ENCODE data around the gene CYGB. TPM values are rescaled to one million over a fixed set of nuclear protein-coding genes. Genes with fewer than 3 reads are reported as not detected.
A peak's percentile ranks its signal among the peaks of the same experiment; 100 is the strongest.

CYGB gene
- total and polyA plus RNA-seq, 9 of the 15 experiments (the other 6 are each of a cell fraction or from before 2014, with no cell fraction given): 0.08 to 0.95 (median 0.18) TPM; not detected in 5

DNA sequence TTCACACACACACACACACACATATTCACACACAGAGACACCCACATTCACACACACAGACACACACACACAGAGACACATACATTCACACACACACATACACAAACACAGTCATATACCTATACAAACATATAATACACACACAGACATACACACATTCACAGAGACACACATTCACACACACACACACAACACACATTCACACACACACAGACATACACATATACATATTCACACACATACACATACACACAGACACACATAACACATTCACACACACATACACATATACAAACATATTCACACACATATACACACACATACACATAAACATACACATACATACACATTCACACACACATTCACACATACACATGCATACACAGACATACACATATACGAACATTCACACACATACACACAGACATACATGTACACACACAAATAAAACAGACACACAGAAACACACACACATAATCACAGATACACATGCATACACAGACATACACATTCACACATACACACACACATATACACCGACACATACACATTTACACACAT is 10.2 kb upstream of the CYGB start:
- H3K9ac ChIP-seq (ENCODE audit: insufficient read depth in 1 of 2, low read depth in 2 of 2, low read length in 2 of 2): no peak overlapping the region
- in situ Hi-C loops (cut with MboI): no loop called here
- H3K4me3 ChIP-seq: no peak overlapping the region
- no peaks in the 10 kb centered on the region for H3K9me3 ChIP-seq (replicated peaks; ENCODE audit: control insufficient read depth, insufficient read depth, low read depth, low read length)
- H3K4me2 ChIP-seq (ENCODE audit: insufficient read depth, low read length): no peak overlapping the region
- H4K20me1 ChIP-seq (replicated peaks; ENCODE audit: control insufficient read depth, insufficient read depth, low read length): no peaks in the 10 kb centered on the region
- ChIA-PET POLR2A (interaction anchor here (0.8 to 2.0 kb wide), 2 partner anchors 12 to 76 kb away, joined by 3 to 7 read pairs; no protein-coding TSS in a partner anchor), CTCF (ENCODE audit: low intra/inter-chr PET ratio) (interaction anchor here (0.6 to 2.1 kb wide), 5 partner anchors 25 to 82 kb away, joined by 3 to 24 read pairs (median 4); no protein-coding TSS in a partner anchor)
- ATAC-seq: no peak
- DNase-seq (ENCODE audit: extremely low read depth in 1 of 4, low spot score in 3 of 4): no peak
- 16% methylated on average over 2 of the region's 2 CpGs for WGBS (ENCODE audit: insufficient coverage, low coverage, missing lambda C conversion rate)
- no peak overlapping the region for H2AFZ ChIP-seq (ENCODE audit: low read depth, low read length)
- no peaks in the 10 kb centered on the region for H3K36me3 ChIP-seq (ENCODE audit: control insufficient read depth, insufficient read depth, low read length)
- H3K9me1 ChIP-seq (ENCODE audit: control insufficient read depth, insufficient read depth, low read length): no peaks in the 10 kb centered on the region
- no peaks in the 10 kb centered on the region for H3K79me2 ChIP-seq (ENCODE audit: control insufficient read depth, insufficient read depth, low read length)
- H3K27ac ChIP-seq (ENCODE audit: extremely low read depth, low read depth, low read length): no peak overlapping the region
- no peaks in the 10 kb centered on the region for H3K27me3 ChIP-seq (ENCODE audit: control insufficient read depth in 2 of 2, insufficient read depth in 2 of 2, low read length in 2 of 2)
- no TSS peak for BruUV-seq (replicated peaks)
- peaks cover 0 to 39% of the 10 kb centered on the region in 2 experiments; a peak in 3 of 5 replicates for H3K4me1 ChIP-seq (replicated peaks in 1 of 2; ENCODE audit: control insufficient read depth in 2 of 2, insufficient read depth in 2 of 2, low read length in 2 of 2)
- FAIRE-seq: peak; percentile 90
- intact Hi-C loops (cut with micrococcal nuclease): loop anchor here (1.0 to 5.0 kb wide), 3 partner anchors 19 to 40 kb away; no protein-coding TSS in a partner anchor
- TF ChIP-seq KDM1A (IDR thresholded peaks at IDR 0.05): peak in 1 of 2 experiments; percentile 65; a peak in 2 of 4 replicates
- 0 out of 4 replicates have a peak, but pooled peaks of 1 of the 2 experiments have one; percentile 32 for TF ChIP-seq MCM7 (IDR thresholded peaks at IDR 0.05)
- TF ChIP-seq HLTF (IDR thresholded peaks at IDR 0.05): peak; percentile 85
- peak; percentile 88; the same call in 1 of the 2 replicates for TF ChIP-seq THRAP3 (IDR thresholded peaks at IDR 0.05; ENCODE audit: borderline replicate concordance)
- no peak for TF ChIP-seq HMG20A (CRISPR knock-in tag; conservative IDR thresholded peaks at IDR 0.05)
- no peak for TF ChIP-seq NFIX (CRISPR knock-in tag; IDR thresholded peaks at IDR 0.05; ENCODE audit: low read depth)
- TF ChIP-seq, protein P1, sequence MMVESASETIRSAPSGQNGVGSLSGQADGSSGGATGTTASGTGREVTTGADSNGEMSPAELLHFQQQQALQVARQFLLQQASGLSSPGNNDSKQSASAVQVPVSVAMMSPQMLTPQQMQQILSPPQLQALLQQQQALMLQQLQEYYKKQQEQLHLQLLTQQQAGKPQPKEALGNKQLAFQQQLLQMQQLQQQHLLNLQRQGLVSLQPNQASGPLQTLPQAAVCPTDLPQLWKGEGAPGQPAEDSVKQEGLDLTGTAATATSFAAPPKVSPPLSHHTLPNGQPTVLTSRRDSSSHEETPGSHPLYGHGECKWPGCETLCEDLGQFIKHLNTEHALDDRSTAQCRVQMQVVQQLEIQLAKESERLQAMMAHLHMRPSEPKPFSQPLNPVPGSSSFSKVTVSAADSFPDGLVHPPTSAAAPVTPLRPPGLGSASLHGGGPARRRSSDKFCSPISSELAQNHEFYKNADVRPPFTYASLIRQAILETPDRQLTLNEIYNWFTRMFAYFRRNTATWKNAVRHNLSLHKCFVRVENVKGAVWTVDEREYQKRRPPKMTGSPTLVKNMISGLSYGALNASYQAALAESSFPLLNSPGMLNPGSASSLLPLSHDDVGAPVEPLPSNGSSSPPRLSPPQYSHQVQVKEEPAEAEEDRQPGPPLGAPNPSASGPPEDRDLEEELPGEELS (CRISPR knock-in tag; IDR thresholded peaks at IDR 0.05; ENCODE audit: borderline replicate concordance): no peak
- TF ChIP-seq SMARCA5 (IDR thresholded peaks at IDR 0.05): peak; percentile 63; the same call in 1 of the 2 replicates
- no peak for TF ChIP-seq FOXJ2 (tag; IDR thresholded peaks at IDR 0.05)
- peak; percentile 14 to 21; a peak in 1 of 4 replicates for TF ChIP-seq TRIM24 (IDR thresholded peaks at IDR 0.05)
- TF ChIP-seq TFAP4 (CRISPR knock-in tag; IDR thresholded peaks at IDR 0.05; ENCODE audit: borderline replicate concordance): no peak
- 0 out of 2 replicates have a peak, but pooled peaks have one; percentile 21 for TF ChIP-seq ZEB2 (IDR thresholded peaks at IDR 0.05)
- TF ChIP-seq TOE1 (IDR thresholded peaks at IDR 0.05; ENCODE audit: borderline replicate concordance): 0 out of 2 replicates have a peak, but pooled peaks have one; percentile 9
- no peak for TF ChIP-seq TOE1 (CRISPR knock-in tag; IDR thresholded peaks at IDR 0.05; ENCODE audit: borderline replicate concordance, low read depth)
- 0 out of 2 replicates have a peak, but pooled peaks have one; percentile 55 for TF ChIP-seq DIDO1 (tag; IDR thresholded peaks at IDR 0.05; ENCODE audit: low read depth)
- no peak for TF ChIP-seq RBM15 (IDR thresholded peaks at IDR 0.05; ENCODE audit: insufficient read depth, low read length)
- TF ChIP-seq CBFA2T3 (IDR thresholded peaks at IDR 0.05): no peak
- TF ChIP-seq ZNF699 (CRISPR knock-in tag; IDR thresholded peaks at IDR 0.05; ENCODE audit: insufficient replicate concordance): no peak
- no peak for TF ChIP-seq ZNF239 (CRISPR knock-in tag; IDR thresholded peaks at IDR 0.05)
- peak; percentile 97 for TF ChIP-seq TSC22D4 (tag; IDR thresholded peaks at IDR 0.05)

Measured in K562 (cell line).